ENCODE measurements around the gene SH2D2A.

DNA sequence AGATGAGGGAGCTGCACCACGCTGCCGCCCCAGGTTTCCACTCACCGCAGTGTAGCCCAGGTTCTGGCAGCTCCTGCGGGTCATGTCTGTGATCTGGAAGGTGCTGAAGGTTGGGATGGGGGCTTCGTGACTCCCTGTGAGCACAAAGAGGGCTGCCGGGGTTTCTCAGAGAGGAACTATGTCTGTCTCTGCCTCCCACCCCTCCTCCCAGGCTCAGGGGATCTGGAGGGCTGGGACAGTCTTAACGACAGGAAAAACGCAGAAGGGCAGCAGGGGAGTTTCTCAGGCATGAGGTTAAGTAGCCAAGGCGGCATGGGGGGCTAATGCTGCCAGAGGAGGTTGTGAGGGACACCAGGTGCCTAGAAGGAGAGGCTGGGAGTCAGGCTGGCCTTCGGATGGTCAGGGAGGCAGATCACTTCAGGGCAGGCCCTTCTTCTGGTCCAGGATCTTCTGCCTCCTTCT is 656 bp downstream of the SH2D2A start:
- TF ChIP-seq, protein P1, sequence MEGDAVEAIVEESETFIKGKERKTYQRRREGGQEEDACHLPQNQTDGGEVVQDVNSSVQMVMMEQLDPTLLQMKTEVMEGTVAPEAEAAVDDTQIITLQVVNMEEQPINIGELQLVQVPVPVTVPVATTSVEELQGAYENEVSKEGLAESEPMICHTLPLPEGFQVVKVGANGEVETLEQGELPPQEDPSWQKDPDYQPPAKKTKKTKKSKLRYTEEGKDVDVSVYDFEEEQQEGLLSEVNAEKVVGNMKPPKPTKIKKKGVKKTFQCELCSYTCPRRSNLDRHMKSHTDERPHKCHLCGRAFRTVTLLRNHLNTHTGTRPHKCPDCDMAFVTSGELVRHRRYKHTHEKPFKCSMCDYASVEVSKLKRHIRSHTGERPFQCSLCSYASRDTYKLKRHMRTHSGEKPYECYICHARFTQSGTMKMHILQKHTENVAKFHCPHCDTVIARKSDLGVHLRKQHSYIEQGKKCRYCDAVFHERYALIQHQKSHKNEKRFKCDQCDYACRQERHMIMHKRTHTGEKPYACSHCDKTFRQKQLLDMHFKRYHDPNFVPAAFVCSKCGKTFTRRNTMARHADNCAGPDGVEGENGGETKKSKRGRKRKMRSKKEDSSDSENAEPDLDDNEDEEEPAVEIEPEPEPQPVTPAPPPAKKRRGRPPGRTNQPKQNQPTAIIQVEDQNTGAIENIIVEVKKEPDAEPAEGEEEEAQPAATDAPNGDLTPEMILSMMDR (IDR thresholded peaks at IDR 0.05): no peak
- no peak for TF ChIP-seq ZFX (IDR thresholded peaks at IDR 0.05; ENCODE audit: borderline replicate concordance)
